ENCODE measurements around the gene SPATA20.

The SPATA20 gene

DNA sequence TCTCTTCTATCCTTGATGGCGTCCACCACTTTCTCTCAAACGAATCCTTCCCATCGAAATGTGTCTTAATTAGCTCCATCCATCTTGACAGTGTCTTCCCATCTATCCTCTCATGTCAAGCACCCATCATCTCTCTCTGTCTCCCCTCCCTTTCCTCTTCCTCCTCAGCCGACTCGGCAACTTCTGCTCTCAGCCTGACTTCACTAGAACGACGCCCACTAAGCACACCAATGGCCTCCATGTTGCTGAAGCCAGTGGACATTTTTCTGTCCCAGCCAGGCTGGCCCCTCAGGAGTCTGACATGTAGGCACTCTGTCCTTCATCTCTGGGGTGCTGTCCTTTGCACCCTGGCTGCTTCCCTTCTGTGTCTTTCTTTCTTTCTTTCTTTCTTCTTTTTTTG lies 2.5 kb upstream of the SPATA20 start:
- no peaks in the 10 kb centered on the region for H3K79me2 ChIP-seq (ENCODE audit: insufficient read depth, low read length)
- no peak overlapping the region for H2AFZ ChIP-seq (ENCODE audit: low read depth, low read length)
- no peak for DNase-seq
- 0 out of 2 replicates have a peak, but pooled peaks cover 2% of the 10 kb centered on the region for H4K20me1 ChIP-seq (ENCODE audit: insufficient read depth, low read length)
- no peaks in the 10 kb centered on the region for H3K9me3 ChIP-seq (ENCODE audit: insufficient read depth, low read length, severe bottlenecking)
- H3K4me3 ChIP-seq (ENCODE audit: low read depth in 1 of 2, low read length in 2 of 2) = no peak overlapping the region
- no peaks in the 10 kb centered on the region for H3K36me3 ChIP-seq (ENCODE audit: insufficient read depth, low read length)
- H3K27me3 ChIP-seq (ENCODE audit: insufficient read depth, low read length, poor library complexity) = no peaks in the 10 kb centered on the region
- H3K9ac ChIP-seq (ENCODE audit: low read depth, low read length) = no peak overlapping the region
- H3K4me2 ChIP-seq (ENCODE audit: insufficient read depth, low read length) = no peak overlapping the region
- H3K4me1 ChIP-seq (ENCODE audit: insufficient read depth, low read length) = peaks cover 37% of the 10 kb centered on the region
- no peak overlapping the region for H3K27ac ChIP-seq (ENCODE audit: low read length)
- TF ChIP-seq, protein P1, sequence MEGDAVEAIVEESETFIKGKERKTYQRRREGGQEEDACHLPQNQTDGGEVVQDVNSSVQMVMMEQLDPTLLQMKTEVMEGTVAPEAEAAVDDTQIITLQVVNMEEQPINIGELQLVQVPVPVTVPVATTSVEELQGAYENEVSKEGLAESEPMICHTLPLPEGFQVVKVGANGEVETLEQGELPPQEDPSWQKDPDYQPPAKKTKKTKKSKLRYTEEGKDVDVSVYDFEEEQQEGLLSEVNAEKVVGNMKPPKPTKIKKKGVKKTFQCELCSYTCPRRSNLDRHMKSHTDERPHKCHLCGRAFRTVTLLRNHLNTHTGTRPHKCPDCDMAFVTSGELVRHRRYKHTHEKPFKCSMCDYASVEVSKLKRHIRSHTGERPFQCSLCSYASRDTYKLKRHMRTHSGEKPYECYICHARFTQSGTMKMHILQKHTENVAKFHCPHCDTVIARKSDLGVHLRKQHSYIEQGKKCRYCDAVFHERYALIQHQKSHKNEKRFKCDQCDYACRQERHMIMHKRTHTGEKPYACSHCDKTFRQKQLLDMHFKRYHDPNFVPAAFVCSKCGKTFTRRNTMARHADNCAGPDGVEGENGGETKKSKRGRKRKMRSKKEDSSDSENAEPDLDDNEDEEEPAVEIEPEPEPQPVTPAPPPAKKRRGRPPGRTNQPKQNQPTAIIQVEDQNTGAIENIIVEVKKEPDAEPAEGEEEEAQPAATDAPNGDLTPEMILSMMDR (IDR thresholded peaks at IDR 0.05; ENCODE audit: borderline replicate concordance, extremely low read depth, low read length, poor library complexity, severe bottlenecking) = no peak
- TF ChIP-seq EZH2 (IDR thresholded peaks at IDR 0.05; ENCODE audit: borderline replicate concordance, low read depth, low read length, severe bottlenecking) = no peak
- ATAC-seq (ENCODE audit: insufficient read depth, low read depth) = no peak

DNA sequence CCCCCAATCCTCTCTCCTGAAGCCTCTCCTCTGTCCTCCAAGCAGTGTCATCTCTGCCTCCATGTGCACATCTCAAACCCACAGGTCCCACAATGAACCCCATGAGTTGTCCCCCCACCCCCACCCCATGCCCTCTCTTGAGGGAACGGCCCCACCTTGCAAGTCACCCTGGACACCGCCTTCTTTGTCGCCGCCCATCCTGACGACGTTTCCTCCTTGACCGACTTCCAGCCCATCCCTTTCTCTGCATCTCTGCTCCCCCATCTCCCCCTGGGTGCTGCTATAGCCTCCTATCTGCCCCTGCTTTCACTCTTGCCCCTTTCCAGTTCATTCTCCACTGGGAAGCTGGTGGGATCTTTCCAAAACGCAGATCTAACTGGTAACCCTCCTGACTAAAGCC lies 1.7 kb upstream of the SPATA20 start:
- DNase-seq = no peak
- H3K4me2 ChIP-seq (ENCODE audit: insufficient read depth, low read length) = no peak overlapping the region
- H3K4me1 ChIP-seq (ENCODE audit: insufficient read depth, low read length) = peaks cover 37% of the 10 kb centered on the region
- H2AFZ ChIP-seq (ENCODE audit: low read depth, low read length) = no peak overlapping the region
- H3K9ac ChIP-seq (ENCODE audit: low read depth, low read length) = no peak overlapping the region
- no peaks in the 10 kb centered on the region for H4K20me1 ChIP-seq (ENCODE audit: insufficient read depth, low read length)
- no peaks in the 10 kb centered on the region for H3K79me2 ChIP-seq (ENCODE audit: insufficient read depth, low read length)
- H3K9me3 ChIP-seq (ENCODE audit: insufficient read depth, low read length, severe bottlenecking) = no peaks in the 10 kb centered on the region
- H3K27ac ChIP-seq (ENCODE audit: low read length) = no peak overlapping the region
- H3K4me3 ChIP-seq (ENCODE audit: low read depth in 1 of 2, low read length in 2 of 2) = no peak overlapping the region
- no peaks in the 10 kb centered on the region for H3K36me3 ChIP-seq (ENCODE audit: insufficient read depth, low read length)
- no peak for TF ChIP-seq EZH2 (IDR thresholded peaks at IDR 0.05; ENCODE audit: borderline replicate concordance, low read depth, low read length, severe bottlenecking)
- TF ChIP-seq, protein P1 (IDR thresholded peaks at IDR 0.05; ENCODE audit: borderline replicate concordance, extremely low read depth, low read length, poor library complexity, severe bottlenecking) = no peak
- no peak for ATAC-seq (ENCODE audit: insufficient read depth, low read depth)
- no peaks in the 10 kb centered on the region for H3K27me3 ChIP-seq (ENCODE audit: insufficient read depth, low read length, poor library complexity)

DNA sequence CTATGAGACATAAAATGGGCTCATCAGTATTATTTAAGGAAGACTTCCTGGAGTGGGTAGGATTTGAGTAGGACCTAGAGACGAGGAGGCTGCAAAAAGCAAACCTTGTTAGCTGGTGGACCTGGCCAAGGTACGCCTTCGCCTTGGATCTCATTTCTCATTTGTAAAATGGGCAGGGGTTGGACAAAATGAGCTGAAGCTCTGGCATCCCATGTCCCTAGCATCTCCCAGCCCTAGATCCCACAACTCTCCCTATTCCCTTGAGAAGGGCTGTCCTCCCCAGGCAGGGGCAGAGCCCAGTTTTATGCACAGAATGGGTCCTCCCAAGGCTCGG lies 306 bp upstream of the SPATA20 start:
- Histone ChIP-seq H3K4me3 (ENCODE audit: low read depth in 1 of 2, low read length in 2 of 2) (peak overlapping the region in 1 of 2 experiments; percentile 59; a peak in 2 of 4 replicates), H4K20me1 (ENCODE audit: insufficient read depth, low read length) (no peaks in the 10 kb centered on the region), H3K27ac (ENCODE audit: low read length) (no peak overlapping the region), H2AFZ (ENCODE audit: low read depth, low read length) (peak overlapping the region; percentile 24; the same call in 1 of the 2 replicates), H3K79me2 (ENCODE audit: insufficient read depth, low read length) (no peaks in the 10 kb centered on the region), H3K9ac (ENCODE audit: low read depth, low read length) (peak overlapping the region; percentile 66), H3K4me2 (ENCODE audit: insufficient read depth, low read length) (peak overlapping the region; percentile 71), H3K4me1 (ENCODE audit: insufficient read depth, low read length) (peaks cover 29% of the 10 kb centered on the region), H3K27me3 (ENCODE audit: insufficient read depth, low read length, poor library complexity) (no peaks in the 10 kb centered on the region), H3K9me3 (ENCODE audit: insufficient read depth, low read length, severe bottlenecking) (no peaks in the 10 kb centered on the region), H3K36me3 (ENCODE audit: insufficient read depth, low read length) (no peaks in the 10 kb centered on the region)
- no peak for DNase-seq
- no peak for ATAC-seq (ENCODE audit: insufficient read depth, low read depth)
- TF ChIP-seq, protein P1 (IDR thresholded peaks at IDR 0.05; ENCODE audit: borderline replicate concordance, extremely low read depth, low read length, poor library complexity, severe bottlenecking) = no peak
- TF ChIP-seq EZH2 (IDR thresholded peaks at IDR 0.05; ENCODE audit: borderline replicate concordance, low read depth, low read length, severe bottlenecking) = no peak

DNA sequence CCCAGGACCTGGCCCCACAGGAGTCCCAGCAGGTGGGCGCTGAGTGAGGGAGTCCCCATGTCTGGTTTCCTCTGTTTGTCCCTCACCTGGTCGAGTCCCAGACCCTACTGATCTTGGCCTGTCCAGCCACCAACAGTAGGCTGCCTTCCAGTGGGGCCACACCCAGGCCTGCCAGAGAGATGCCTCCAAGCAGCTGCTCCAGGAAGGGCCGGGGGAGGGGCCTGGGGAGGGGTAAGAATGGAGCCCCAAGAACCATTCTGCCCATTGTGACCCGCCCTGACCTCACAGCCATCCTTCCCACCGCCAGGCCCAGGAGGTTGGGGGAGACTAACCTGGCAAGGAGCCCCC lies 736 bp downstream of the SPATA20 start:
- Histone ChIP-seq H3K9me3 (ENCODE audit: insufficient read depth, low read length, severe bottlenecking) (no peaks in the 10 kb centered on the region), H2AFZ (ENCODE audit: low read depth, low read length) (peak overlapping the region; percentile 74), H3K4me1 (ENCODE audit: insufficient read depth, low read length) (peaks cover 21% of the 10 kb centered on the region), H3K36me3 (ENCODE audit: insufficient read depth, low read length) (no peaks in the 10 kb centered on the region), H4K20me1 (ENCODE audit: insufficient read depth, low read length) (no peaks in the 10 kb centered on the region), H3K4me2 (ENCODE audit: insufficient read depth, low read length) (peak overlapping the region; percentile 71), H3K27ac (ENCODE audit: low read length) (peak overlapping the region; percentile 58; the same call in 1 of the 2 replicates), H3K27me3 (ENCODE audit: insufficient read depth, low read length, poor library complexity) (no peaks in the 10 kb centered on the region), H3K4me3 (ENCODE audit: low read depth in 1 of 2, low read length in 2 of 2) (peak overlapping the region in 1 of 2 experiments; percentile 59; a peak in 2 of 4 replicates), H3K79me2 (ENCODE audit: insufficient read depth, low read length) (no peaks in the 10 kb centered on the region), H3K9ac (ENCODE audit: low read depth, low read length) (peak overlapping the region; percentile 66)
- DNase-seq (no peak), ATAC-seq (ENCODE audit: insufficient read depth, low read depth) (no peak)
- TF ChIP-seq, protein P1 (IDR thresholded peaks at IDR 0.05; ENCODE audit: borderline replicate concordance, extremely low read depth, low read length, poor library complexity, severe bottlenecking) = no peak
- no peak for TF ChIP-seq EZH2 (IDR thresholded peaks at IDR 0.05; ENCODE audit: borderline replicate concordance, low read depth, low read length, severe bottlenecking)
